Spinal cord (tissue), 4 donors: Measurements from ENCODE around the gene NT5E. TPM values are rescaled to one million over a fixed set of nuclear protein-coding genes. Genes with fewer than 3 reads are reported as not detected.

Source experiments
- polyA plus RNA-seq, 2 donors: library from polyadenylated mRNA; unstranded; fragments of 120-200 nt; gene quantifications; one replicate each; pipeline ENCODE4 v1.2.1, GENCODE V29; 2013; ENCODE audit not compliant: insufficient read length in 2 of 2
- total RNA-seq, 2 donors: library from RNA; depleted of rRNA in 1 of 2; stranded (reverse); fragments of 120-200 nt in 1 of 2; fragments of >200 nt in 1 of 2; gene quantifications; one replicate each; pipeline versions ENCODE4 v1.2.3 to v1.2.4, GENCODE V29; 2013 to 2014

Gene NT5E
- total and polyA plus RNA-seq, 4 donors = 13.0 to 18.8 (median 16.7) TPM

Other genes starting within 250 kb of the NT5E start
- 100 to 1,000 TPM; 121 to 235 TPM for gene SNX14, start 143.8 kb downstream of the NT5E start, total RNA-seq
- 100 to 1,000 TPM; 118 to 129 TPM for gene SNX14, start 143.8 kb downstream of the NT5E start, polyA plus RNA-seq
- 10 to 100 TPM; 60.8 to 71.1 TPM for gene SYNCRIP, start 192.8 kb downstream of the NT5E start, total RNA-seq
- gene SYNCRIP, start 192.8 kb downstream of the NT5E start, polyA plus RNA-seq = 100 to 1,000 TPM in 1 of 2 donors, 10 to 100 TPM in 1; 80.2 to 104 TPM